ENCODE data around the gene ANO1. TPM values are rescaled to one million over a fixed set of nuclear protein-coding genes. Genes with fewer than 3 reads are reported as not detected.
A peak's percentile ranks its signal among the peaks of the same experiment; 100 is the strongest.

The ANO1 gene
- total RNA-seq, 1 donor from 2014 or later, result 0.14 TPM

GRCh38 chr11:70105755-70106571 is 27.8 kb downstream of the ANO1 start:
- peaks cover 20% of the 10 kb centered on the region for H3K4me1 ChIP-seq (ENCODE audit: insufficient read depth, low read length)
- no peak overlapping the region for H2AFZ ChIP-seq (ENCODE audit: low read depth, low read length)
- no peaks in the 10 kb centered on the region for H3K9me3 ChIP-seq (ENCODE audit: insufficient read depth, low read depth, low read length)
- Mint-ChIP-seq H3K4me1 (ENCODE audit: low read depth, unreplicated experiment) (peaks cover 19% of the 10 kb centered on the region), H3K4me3 (ENCODE audit: unreplicated experiment) (no peak overlapping the region), H3K27me3 (ENCODE audit: low read depth, unreplicated experiment) (peaks cover 25% of the 10 kb centered on the region), H3K27ac (ENCODE audit: unreplicated experiment) (no peak overlapping the region), H3K9me3 (ENCODE audit: unreplicated experiment) (no peaks in the 10 kb centered on the region), H3K36me3 (ENCODE audit: low read depth, unreplicated experiment) (no peaks in the 10 kb centered on the region)
- FAIRE-seq (no peak), DNase-seq (ENCODE audit: low read depth) (no peak)
- no peaks in the 10 kb centered on the region for H3K79me2 ChIP-seq (ENCODE audit: insufficient read depth, low read length)
- H4K20me1 ChIP-seq (ENCODE audit: insufficient read depth, low read length), result no peaks in the 10 kb centered on the region
- no peak overlapping the region for H3K9ac ChIP-seq (ENCODE audit: low read length)
- no peak overlapping the region for H3K4me2 ChIP-seq (ENCODE audit: low read length)
- H3K4me3 ChIP-seq (ENCODE audit: insufficient read depth, low read depth, low read length), result no peak overlapping the region
- H3K36me3 ChIP-seq (ENCODE audit: insufficient read depth, low read length), result no peaks in the 10 kb centered on the region
- no peaks in the 10 kb centered on the region for H3K27me3 ChIP-seq (ENCODE audit: insufficient read depth, low read length)
- no peak overlapping the region for H3K27ac ChIP-seq (ENCODE audit: low read depth, low read length)
- TF ChIP-seq, protein P1, sequence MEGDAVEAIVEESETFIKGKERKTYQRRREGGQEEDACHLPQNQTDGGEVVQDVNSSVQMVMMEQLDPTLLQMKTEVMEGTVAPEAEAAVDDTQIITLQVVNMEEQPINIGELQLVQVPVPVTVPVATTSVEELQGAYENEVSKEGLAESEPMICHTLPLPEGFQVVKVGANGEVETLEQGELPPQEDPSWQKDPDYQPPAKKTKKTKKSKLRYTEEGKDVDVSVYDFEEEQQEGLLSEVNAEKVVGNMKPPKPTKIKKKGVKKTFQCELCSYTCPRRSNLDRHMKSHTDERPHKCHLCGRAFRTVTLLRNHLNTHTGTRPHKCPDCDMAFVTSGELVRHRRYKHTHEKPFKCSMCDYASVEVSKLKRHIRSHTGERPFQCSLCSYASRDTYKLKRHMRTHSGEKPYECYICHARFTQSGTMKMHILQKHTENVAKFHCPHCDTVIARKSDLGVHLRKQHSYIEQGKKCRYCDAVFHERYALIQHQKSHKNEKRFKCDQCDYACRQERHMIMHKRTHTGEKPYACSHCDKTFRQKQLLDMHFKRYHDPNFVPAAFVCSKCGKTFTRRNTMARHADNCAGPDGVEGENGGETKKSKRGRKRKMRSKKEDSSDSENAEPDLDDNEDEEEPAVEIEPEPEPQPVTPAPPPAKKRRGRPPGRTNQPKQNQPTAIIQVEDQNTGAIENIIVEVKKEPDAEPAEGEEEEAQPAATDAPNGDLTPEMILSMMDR (IDR thresholded peaks at IDR 0.05; ENCODE audit: insufficient read depth, low read depth, low read length), result no peak
- TF ChIP-seq EZH2 (IDR thresholded peaks at IDR 0.05; ENCODE audit: insufficient read depth, low read length), result no peak

GRCh38 chr11:70106757-70107156 is 28.6 kb downstream of the ANO1 start:
- H3K4me3 ChIP-seq (ENCODE audit: insufficient read depth, low read depth, low read length), result no peak overlapping the region
- H3K79me2 ChIP-seq (ENCODE audit: insufficient read depth, low read length), result no peaks in the 10 kb centered on the region
- peaks cover 28% of the 10 kb centered on the region for H3K4me1 ChIP-seq (ENCODE audit: insufficient read depth, low read length)
- no peak overlapping the region for H3K27ac ChIP-seq (ENCODE audit: low read depth, low read length)
- Mint-ChIP-seq H3K9me3 (ENCODE audit: unreplicated experiment) (no peaks in the 10 kb centered on the region), H3K27ac (ENCODE audit: unreplicated experiment) (peak overlapping the region; percentile 21), H3K4me3 (ENCODE audit: unreplicated experiment) (no peak overlapping the region), H3K4me1 (ENCODE audit: low read depth, unreplicated experiment) (peaks cover 27% of the 10 kb centered on the region), H3K27me3 (ENCODE audit: low read depth, unreplicated experiment) (peaks cover 25% of the 10 kb centered on the region), H3K36me3 (ENCODE audit: low read depth, unreplicated experiment) (no peaks in the 10 kb centered on the region)
- TF ChIP-seq, protein P1 (IDR thresholded peaks at IDR 0.05; ENCODE audit: insufficient read depth, low read depth, low read length), result no peak
- TF ChIP-seq EZH2 (IDR thresholded peaks at IDR 0.05; ENCODE audit: insufficient read depth, low read length), result no peak
- no peaks in the 10 kb centered on the region for H4K20me1 ChIP-seq (ENCODE audit: insufficient read depth, low read length)
- no peak overlapping the region for H3K9ac ChIP-seq (ENCODE audit: low read length)
- H3K9me3 ChIP-seq (ENCODE audit: insufficient read depth, low read depth, low read length), result no peaks in the 10 kb centered on the region
- no peaks in the 10 kb centered on the region for H3K36me3 ChIP-seq (ENCODE audit: insufficient read depth, low read length)
- H3K4me2 ChIP-seq (ENCODE audit: low read length), result no peak overlapping the region
- DNase-seq (ENCODE audit: low read depth) (no peak), FAIRE-seq (no peak)
- H3K27me3 ChIP-seq (ENCODE audit: insufficient read depth, low read length), result no peaks in the 10 kb centered on the region
- no peak overlapping the region for H2AFZ ChIP-seq (ENCODE audit: low read depth, low read length)

GRCh38 chr11:70107191-70107590 is 29.1 kb downstream of the ANO1 start:
- peak overlapping the region; percentile 21 for H3K27ac Mint-ChIP-seq (ENCODE audit: unreplicated experiment)
- H3K27me3 Mint-ChIP-seq (ENCODE audit: low read depth, unreplicated experiment), result peaks cover 23% of the 10 kb centered on the region
- Histone ChIP-seq H4K20me1 (ENCODE audit: insufficient read depth, low read length) (no peaks in the 10 kb centered on the region), H3K27ac (ENCODE audit: low read depth, low read length) (no peak overlapping the region), H3K27me3 (ENCODE audit: insufficient read depth, low read length) (no peaks in the 10 kb centered on the region), H3K4me1 (ENCODE audit: insufficient read depth, low read length) (peaks cover 32% of the 10 kb centered on the region), H3K9ac (ENCODE audit: low read length) (no peak overlapping the region), H3K79me2 (ENCODE audit: insufficient read depth, low read length) (no peaks in the 10 kb centered on the region), H2AFZ (ENCODE audit: low read depth, low read length) (no peak overlapping the region), H3K4me2 (ENCODE audit: low read length) (no peak overlapping the region), H3K36me3 (ENCODE audit: insufficient read depth, low read length) (no peaks in the 10 kb centered on the region), H3K9me3 (ENCODE audit: insufficient read depth, low read depth, low read length) (no peaks in the 10 kb centered on the region), H3K4me3 (ENCODE audit: insufficient read depth, low read depth, low read length) (no peak overlapping the region)
- no peaks in the 10 kb centered on the region for H3K9me3 Mint-ChIP-seq (ENCODE audit: unreplicated experiment)
- FAIRE-seq, result no peak
- H3K4me1 Mint-ChIP-seq (ENCODE audit: low read depth, unreplicated experiment), result peaks cover 31% of the 10 kb centered on the region
- H3K36me3 Mint-ChIP-seq (ENCODE audit: low read depth, unreplicated experiment), result no peaks in the 10 kb centered on the region
- DNase-seq (ENCODE audit: low read depth), result no peak
- TF ChIP-seq EZH2 (IDR thresholded peaks at IDR 0.05; ENCODE audit: insufficient read depth, low read length), result no peak
- TF ChIP-seq, protein P1 (IDR thresholded peaks at IDR 0.05; ENCODE audit: insufficient read depth, low read depth, low read length), result no peak
- H3K4me3 Mint-ChIP-seq (ENCODE audit: unreplicated experiment), result no peak overlapping the region
